Measurements from ENCODE around the gene WDPCP.
"Not testable (repeated sequence)": the region's sequence is repeated elsewhere in the genome, so short reads cannot be mapped to it uniquely, and the experiment has no call there.

Gene WDPCP, protein sequence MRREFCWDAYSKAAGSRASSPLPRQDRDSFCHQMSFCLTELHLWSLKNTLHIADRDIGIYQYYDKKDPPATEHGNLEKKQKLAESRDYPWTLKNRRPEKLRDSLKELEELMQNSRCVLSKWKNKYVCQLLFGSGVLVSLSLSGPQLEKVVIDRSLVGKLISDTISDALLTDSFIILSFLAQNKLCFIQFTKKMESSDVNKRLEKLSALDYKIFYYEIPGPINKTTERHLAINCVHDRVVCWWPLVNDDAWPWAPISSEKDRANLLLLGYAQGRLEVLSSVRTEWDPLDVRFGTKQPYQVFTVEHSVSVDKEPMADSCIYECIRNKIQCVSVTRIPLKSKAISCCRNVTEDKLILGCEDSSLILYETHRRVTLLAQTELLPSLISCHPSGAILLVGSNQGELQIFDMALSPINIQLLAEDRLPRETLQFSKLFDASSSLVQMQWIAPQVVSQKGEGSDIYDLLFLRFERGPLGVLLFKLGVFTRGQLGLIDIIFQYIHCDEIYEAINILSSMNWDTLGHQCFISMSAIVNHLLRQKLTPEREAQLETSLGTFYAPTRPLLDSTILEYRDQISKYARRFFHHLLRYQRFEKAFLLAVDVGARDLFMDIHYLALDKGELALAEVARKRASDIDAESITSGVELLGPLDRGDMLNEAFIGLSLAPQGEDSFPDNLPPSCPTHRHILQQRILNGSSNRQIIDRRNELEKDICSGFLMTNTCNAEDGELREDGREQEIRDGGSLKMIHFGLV

DNA sequence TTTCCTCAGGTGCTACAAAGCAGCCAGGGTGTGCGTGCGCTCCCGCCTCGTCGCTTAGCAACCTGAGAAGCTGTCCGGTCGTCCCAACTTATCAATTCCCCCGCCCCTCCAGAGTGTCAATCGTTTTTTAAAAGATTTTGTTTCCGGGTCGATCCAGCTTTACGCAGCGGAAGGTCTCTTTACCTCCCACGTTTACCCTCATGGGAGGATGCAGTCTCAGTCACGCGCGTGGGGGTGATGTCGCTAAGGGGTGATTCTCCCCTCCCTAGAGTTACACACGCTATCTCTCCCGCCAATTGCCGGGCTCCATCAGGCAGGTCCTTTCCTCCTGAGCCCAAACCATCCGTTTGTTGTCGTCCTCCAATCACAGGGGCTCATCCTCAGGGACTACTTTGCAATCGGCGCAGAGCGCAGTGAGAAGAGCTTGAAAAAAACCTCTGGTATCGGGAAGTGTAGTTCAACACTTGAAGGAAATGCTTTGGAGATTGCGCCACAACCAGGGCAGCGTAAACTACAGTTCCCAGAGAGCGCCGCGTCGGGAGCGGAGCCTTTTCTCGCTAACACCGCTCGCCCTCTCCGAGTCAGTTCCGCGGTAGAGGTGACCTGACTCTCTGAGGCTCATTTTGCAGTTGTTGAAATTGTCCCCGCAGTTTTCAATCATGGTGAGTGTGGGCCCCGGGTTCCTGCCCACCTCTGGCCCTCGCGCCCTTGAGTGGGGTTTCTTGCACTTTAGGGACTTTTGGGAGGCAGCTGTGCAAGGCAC, at the start of gene WDPCP, which contains the start of gene MDH1:
Gene WDPCP (minus strand): TSS at position 93 of the 763 bp plus-strand sequence. CDS start 206 bp downstream, outside the sequence.
Gene MDH1 (plus strand): TSS at position 579 of the 763 bp plus-strand sequence. CDS start 81 bp downstream, at position 660.
- peak; percentile 83 for DNase-seq (ENCODE audit: low read depth)

DNA sequence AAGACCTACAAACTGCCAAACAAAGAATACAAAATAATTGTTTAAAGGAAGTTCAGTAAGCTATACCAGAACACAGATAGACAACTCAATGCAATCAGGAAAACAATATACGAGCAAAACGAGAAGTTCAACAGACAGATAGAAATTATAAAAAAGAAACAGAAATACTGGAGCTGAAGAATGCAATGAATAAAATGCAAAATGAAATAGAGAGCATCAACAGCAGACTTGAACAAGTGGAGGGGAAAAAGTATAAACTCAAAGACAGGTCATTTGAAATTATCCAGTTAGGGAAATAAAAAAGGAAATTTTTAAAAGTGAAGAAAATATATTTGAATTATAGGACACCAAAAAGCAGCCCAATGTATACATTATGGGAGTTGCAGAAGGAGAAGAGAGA, 44.1 kb upstream of the WDPCP start:
- no peak for DNase-seq (ENCODE audit: low read depth)

DNA sequence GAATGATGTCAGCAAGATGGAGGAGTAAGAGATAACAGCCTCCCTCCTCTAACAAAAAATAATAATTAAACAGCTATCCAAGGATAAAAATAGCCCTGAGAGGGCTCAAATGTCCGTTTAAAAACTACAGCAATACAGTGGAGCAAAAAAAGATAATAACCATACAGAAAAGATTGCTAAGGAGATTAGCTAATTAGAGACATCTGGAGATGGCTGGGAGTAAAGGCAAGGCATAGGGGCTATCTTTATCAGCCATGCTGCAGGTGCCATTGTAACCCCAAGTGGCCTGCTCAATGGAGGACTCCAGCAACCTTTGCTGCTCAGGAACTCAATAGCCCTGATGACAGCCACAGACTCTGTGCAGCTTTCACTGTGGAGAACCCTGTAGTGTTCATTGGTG, 43.2 kb upstream of the WDPCP start:
- DNase-seq (ENCODE audit: low read depth): no peak

DNA sequence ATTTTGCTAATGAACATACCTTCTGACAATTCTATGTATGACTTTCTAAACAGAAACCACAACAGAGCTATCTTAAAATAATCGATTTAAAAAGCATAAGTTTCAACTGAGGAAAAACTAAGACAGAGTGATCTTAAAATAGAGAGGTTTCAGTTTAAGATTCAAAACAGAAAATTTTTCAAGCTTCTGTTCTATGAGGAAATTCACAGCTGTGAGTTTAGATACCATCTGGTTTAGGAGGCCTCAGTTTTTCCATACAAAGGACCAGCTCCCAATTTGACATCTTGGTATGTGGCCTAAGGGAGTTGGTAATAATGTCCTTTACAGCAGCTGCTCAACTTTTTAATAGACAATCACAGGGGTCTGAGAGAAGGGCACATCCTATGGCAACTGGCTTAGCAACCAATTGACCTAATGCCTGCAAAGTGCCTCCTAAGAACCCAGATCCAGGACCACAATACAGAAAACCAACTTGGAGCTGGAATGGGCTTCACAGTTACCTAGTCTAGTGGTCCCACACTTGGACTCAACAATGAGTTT, 40.2 kb upstream of the WDPCP start:
- DNase-seq (ENCODE audit: low read depth): no peak

DNA sequence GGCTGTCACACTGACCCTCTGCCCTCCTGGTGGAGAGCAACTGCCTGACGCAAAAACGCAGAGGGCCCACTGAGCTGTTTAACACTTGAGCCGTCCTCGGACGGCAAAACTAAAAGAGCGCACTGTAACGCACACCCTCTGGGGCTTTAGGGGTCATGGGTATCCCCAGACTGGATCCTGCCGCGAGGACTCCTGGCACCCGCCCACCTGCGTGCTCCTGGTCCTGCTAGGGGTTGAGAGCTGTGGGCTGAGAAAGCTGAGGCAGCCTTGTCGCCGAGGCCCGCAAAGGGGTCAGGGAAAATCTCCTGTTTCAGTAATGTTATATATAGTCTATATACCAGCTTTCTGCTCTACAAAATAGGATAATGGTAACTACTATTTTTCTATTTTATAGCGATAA, 39.6 kb upstream of the WDPCP start:
- no peak for DNase-seq (ENCODE audit: low read depth)

DNA sequence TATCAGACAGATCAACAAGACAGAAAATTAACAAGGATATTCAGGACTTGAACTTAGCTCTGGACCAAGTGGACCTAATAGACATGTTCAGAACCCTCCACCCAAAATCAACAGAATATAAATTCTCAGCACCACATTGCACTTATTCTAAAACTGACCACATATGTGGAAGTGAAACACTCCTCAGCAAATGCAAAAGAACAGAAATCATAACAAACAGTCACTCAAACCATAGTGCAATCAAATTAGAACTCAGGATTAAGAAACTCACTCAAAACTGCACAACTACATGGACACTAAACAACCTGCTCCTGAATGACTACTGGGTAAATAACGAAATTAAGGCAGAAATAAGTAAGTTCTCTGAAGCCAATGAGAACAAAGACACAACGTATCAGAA, 35.5 kb upstream of the WDPCP start:
- not testable (repeated sequence) for DNase-seq (ENCODE audit: low read depth)

DNA sequence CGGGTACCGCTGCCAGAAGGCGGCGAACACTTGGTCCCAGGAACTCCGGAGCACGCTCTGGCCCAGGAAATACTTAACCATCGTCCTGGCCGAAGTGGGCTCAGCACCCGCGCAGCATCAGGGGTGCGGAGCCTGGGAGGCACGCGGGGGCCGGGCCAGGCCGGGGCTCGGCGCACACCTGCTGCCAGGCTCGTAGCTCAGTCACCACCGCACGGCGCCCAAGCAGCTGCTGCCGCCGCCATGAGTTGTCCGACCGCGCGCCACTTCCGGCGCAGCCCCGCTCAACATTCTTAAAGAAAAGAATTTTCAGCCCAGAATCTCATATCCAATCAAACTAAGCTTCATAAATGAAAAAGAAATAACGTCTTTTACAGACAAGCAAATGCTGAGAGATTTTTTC, 34.5 kb upstream of the WDPCP start:
- DNase-seq (ENCODE audit: low read depth): no peak

DNA sequence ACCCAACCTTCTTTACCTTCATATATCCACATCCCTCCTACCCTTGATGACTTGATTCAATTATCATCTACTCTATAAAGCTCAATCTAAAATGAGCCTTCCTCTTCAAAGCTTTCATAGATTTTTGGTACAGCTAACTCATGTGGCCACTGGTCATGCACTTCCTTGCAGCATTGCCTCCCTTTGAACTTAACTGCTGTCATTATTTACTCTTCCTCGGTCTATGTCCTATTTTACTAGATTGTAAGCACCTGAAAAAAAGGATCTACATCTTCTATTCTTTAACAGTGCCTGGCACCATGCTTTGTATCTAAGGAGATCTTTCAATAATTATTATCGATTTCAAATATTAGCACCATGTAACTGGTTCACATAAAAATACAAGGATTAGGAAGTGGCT, 31.1 kb upstream of the WDPCP start:
- DNase-seq (ENCODE audit: low read depth): no peak

DNA sequence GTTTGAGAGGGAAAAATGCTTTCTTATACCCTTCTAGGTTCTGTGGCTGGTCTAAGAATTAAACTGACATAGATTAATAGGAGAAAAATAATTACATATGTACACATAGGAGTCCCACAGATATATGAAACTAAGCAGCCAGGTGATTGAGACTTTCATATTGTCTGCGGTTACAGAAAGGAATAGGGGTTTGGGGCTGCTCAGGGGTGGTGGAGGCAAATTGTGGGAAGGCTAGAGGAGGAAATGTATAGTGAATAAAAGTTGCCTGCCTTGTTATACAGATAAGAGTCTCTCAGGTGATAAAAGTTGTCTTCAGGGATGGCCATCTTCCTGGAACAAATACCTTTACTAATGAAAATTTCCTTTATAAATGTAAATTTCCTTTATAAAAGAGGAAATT, 29.1 kb upstream of the WDPCP start:
- no peak for DNase-seq (ENCODE audit: low read depth)

DNA sequence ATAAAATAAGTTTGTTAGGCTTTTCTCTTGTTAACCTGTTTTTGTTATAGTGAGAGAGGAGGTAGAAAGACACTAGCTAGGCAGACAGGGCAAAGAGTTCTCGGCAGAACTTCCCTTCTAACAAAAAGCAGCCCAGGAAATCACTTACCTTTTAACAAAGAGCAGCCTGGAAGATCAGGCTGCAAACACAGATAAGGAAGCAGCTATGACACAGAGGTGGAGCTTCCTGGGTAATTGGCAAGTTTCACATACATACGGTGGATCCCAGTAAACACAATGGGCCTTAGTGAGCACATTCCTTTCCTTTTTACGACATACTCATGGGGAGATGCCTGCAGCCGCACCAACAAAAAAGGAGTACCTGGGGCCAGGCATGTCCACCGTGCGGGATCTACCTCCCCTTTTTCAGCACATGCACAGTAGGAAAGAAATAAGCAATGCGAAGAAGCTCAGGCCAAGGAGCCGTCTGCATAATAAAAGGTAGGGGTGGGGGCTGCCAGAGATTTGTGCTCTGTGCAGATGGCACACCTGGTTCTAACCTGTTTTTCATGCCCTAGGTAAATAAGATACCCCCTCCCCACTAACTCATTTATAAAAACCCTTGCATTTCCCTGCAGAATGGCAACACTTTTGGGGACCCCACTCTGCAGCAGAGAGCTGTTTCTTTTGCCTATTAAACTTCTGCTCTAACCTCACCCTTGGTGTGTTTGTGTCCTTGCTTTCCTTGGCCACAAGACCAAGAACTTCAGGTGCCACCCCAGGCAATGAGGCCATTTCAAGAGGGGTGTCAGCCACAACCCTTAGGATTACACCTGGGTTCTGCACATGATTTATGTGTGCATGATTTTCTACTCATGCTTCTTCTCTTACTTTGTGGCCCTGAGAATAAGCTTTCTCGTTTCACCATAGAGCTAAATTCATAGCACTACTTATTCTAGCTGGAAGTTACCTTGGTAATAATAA, 27.0 kb upstream of the WDPCP start:
- DNase-seq (ENCODE audit: low read depth): no peak

DNA sequence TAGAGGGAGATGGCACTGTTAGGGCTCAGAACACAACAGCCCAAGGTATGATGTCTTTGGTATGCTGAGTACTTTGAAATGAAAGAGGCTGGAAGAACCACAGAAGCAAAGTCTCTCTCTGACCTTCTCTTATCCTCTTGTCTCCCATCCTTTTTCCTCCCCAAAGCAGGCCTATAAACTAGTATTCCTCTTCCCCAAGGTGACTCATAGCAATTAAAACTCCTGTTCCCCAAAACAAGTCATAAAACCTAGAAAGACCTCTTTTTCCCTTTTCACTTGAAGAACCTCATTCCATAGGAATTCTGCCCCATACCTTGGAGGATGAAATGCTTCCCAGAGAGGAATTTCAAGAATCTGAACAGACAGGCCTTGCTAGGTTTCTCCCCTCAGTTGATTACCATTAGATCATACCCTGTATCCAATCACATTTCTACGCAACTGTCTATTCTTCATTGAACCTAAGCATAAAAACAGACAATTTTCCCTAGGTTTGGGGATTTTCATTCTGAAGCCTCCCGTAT, 26.2 kb upstream of the WDPCP start:
- no peak for DNase-seq (ENCODE audit: low read depth)

DNA sequence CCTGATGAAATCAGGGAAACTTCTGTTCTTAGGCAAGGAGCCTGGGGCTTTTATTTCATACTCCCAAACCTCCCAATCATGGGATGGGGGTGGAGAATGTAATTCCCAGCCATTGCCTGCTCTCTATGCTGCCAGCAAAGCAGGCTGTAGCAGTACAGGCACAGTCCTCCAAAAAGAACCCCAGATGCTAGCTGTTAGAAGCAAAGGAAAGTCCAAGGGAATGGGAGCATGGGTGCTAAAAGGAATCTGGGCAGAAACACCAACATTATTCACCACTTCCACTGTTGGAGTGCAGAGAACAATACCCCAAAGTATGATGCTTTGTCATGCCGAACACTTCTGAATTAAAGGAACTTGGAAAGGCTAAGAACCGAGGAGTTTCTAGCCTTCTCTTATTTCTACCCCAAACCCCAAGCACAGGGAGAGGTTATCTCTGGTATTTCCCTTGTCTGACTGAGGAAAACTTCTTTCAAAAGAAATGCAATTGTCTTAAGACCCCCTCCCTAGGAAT, 25.2 kb upstream of the WDPCP start:
- DNase-seq (ENCODE audit: low read depth): no peak

DNA sequence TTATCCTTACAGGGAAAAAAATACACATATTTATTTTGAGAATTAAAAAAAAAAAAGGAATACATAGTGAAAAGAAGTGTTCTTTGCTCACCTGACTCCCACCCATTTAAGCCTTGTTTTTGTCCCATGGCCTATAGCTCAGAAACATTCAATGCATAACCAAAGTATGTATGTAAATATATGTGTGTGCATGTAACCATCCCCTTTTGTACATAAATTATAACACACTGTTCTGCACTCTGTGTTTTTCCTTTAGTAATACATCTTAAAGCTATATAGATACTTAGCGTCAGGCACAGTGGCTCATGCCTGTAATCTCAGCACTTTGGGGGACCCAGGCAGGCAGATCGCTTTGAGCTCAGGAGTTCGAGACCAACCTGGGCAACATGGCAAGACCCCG, 22.2 kb upstream of the WDPCP start:
- DNase-seq (ENCODE audit: low read depth): no peak

DNA sequence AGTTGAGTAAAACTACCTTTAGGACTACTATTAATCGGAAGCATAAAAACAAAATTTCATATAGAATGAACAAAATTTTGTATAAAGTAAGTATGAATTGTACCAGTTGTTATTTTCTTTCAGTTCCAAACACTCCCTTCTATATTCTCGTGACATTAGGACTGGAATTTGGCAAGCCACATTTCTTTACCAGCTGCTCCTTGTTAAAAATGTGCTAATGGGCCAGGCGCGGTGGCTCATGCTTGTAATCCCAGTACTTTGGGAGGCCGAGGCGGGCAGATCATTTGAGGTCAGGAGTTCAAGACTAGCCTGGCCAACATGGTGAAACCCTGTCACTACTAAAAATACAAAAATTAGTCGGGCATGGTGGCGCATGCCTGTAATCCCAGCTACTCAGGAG, 20.6 kb upstream of the WDPCP start:
- DNase-seq (ENCODE audit: low read depth): not testable (repeated sequence)

DNA sequence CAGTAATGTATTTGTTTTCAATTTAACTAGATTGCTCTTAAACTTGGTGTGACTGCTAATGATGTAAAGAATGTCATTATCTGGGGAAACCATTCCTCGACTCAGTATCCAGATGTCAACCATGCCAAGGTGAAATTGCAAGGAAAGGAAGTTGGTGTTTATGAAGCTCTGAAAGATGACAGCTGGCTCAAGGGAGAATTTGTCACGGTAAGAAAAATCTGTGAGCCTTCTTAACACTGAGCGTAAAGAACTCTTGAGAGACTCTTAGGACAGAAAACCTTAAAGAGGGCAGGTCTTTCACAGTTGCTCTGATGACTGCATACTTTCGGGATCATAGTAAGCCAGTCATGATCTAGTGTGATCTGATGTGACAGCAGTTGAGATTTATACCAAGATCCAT, 16.4 kb upstream of the WDPCP start:
- DNase-seq (ENCODE audit: low read depth): no peak

DNA sequence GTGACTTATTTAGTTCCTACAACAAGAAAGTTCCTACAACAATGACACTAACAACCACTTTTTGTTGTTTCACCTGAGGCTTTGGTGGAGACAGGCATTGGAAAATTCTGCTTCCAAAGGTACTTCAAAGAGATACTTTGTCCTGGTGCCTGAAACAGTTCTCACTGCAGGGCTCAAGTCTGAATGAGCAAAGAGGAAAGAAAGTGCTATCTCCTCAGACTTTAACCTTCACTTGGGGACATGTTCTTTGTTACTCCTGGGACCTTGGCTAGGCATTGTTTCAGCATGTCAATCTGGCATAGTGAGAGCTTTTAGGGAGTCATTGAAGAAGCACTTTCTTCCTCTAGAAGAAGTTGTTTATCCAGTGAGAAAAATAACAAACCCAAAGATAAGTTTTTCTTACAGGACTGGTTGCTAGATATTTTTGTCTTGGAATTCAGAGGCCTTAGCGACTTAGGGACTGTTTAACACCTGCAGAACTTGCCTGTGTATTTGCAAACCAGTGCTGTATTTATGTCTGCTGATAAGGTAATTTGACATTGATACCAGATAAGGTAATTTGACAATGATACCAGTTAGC, 12.7 kb upstream of the WDPCP start:
- no peak for DNase-seq (ENCODE audit: low read depth)

DNA sequence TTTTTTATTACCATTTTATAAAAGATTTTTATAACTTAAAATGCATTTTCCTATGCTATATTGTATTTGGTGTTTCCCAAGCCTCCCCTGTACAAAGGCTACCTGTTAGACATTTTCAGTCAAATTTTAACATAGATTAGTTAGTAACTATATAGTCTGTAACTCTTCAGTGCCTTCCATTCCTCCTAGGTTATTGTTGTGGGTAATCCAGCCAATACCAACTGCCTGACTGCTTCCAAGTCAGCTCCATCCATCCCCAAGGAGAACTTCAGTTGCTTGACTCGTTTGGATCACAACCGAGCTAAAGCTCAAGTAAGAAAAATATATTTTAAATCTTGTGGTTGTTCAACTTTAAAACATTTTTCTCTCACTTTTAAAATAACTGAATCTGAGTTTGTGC, 10.7 kb upstream of the WDPCP start:
- DNase-seq (ENCODE audit: low read depth): no peak

DNA sequence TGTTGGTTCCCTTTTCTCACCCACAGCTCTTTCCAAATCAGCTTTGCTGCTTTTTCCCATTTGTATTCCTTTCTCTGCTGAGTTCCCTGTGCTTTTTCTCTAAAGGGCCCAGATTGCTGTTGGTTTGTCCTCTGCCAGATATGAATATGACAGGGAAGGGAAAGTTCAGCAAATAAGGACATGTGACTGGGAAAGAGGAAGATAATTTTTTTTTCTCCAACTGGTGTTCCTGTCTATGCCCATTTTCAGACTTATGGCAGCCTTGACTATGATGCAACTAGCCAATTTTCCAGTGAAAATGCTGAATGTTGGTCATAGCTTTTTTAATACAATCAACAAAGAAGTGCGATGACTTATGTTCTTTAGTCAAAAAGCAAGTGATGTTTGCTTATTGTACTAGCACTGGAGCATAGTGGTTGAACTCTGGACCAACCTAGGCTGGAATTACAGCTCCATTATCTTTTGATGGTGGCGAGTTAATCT, 8.2 kb upstream of the WDPCP start:
- no peak for DNase-seq (ENCODE audit: low read depth)

DNA sequence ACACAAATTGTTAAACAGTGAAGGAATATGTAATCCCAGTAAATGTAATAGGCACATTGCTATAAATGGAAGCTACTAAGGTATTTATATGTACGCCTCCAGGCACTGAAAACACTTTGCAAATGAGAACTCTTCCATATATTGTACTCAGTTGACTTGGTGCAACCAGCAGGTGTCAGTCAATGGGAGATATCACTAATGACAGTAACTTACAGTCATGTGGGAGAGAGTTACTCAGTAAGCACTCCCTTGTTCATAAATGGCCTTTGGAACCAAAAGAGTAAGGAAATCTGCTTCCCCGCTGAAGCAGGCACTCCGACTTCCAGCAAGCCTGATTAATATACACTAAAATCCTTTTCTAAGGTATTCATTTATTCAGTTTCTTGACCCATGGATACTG, 6.4 kb upstream of the WDPCP start:
- no peak for DNase-seq (ENCODE audit: low read depth)

DNA sequence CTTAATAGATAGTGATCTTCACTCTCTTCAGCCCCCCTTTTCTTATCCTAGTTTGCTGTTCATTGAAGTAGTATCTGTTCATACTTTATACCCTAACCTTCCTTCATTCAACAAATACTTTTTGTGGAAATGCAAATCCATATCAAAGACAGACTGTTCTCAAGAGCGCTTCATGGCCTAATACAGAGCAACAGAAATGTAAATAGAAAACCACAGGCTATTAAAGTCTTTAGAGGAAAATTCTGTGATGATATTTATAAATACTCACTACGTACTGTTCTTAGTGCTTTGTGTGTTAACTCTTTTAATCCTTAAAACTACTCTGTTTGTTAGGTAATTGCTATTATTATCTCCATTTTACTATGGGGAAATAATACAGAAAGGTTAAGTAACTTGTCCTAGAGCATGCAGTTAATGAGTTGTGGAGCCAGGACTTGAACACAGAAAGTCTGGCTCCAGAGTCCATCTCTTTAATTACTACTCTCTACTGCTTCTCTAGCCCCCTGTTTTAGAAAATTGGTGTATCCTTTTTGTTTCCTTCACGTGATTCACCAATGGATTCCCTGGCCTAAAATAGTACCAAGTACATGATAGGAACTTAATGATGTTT, 3.4 kb upstream of the WDPCP start:
- no peak for DNase-seq (ENCODE audit: low read depth)

All from activated T-cell treated with anti-CD3 and anti-CD28 coated beads for 1 hour (primary cell).